Measurements from ENCODE around the gene TBC1D16.

TBC1D16 gene

DNA sequence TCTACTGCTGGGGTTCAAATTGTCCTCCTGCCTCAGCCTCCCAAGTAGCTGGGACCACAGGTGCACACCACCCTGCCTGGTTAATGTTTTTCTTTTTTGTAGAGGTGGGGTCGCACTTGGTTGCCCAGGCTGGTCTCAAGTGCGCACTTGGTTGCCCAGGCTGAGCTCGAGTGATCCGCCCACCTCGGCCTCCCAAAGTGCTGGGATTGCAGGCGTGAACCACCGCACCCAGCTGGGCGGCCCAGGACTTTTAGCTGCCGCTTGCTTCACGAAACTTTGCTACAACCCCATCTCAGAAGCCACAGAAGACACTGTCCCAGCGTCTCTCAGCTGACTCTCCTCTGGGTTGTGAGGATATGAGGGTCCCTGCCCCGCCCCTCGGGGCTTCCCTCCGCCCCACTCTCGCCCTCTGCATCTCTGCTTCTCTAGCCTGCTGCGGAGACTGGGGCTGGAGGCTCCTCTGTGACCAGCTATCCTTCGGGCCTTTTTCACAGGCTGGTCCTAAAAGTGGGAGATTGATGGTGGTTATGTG lies 147.6 kb downstream of the TBC1D16 start:
- TF ChIP-seq FOXP2 (optimal IDR thresholded peaks at IDR 0.05; ENCODE audit: control extremely low read depth, extremely low read length, insufficient read depth) (no peak), EZH2 (IDR thresholded peaks at IDR 0.05) (no peak), POLR2AphosphoS5 (IDR thresholded peaks at IDR 0.05; ENCODE audit: borderline replicate concordance, low read depth, low read length) (no peak)
- H3K36me3 ChIP-seq (ENCODE audit: insufficient read depth, low read length): no peaks in the 10 kb centered on the region
- no peak for DNase-seq (ENCODE audit: low read depth, low spot score)
- no peak overlapping the region for H3K9ac ChIP-seq (ENCODE audit: insufficient read length)
- H3K27ac ChIP-seq: no peak overlapping the region
- H3K9me3 ChIP-seq (ENCODE audit: low read depth, low read length): no peaks in the 10 kb centered on the region
- no peak overlapping the region for H3K4me3 ChIP-seq

DNA sequence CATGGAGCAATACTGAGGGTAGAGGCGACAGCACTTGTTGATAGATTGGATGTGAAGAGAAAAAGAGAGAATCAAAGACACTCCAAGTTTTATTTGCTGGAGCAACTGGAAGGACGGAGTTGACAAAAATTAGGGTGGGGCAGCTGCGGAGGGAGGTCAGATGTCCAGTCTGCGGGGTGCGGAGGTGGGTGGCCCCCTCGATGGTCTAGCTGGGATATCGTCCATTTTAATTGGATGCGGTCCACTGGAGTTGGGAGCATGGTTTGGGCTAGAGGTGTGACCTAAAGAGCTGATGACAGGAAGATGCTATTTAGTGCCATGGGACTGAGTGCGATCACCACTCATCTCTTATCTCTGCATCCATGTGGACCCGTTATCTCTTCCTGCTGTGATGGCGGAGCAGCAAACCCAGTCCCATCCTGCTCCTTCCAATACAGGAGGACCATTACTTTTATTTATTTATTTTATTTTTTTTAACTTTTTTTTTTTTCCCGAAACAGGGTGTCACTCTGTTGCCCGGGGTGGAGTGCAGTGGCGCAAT lies 148.2 kb downstream of the TBC1D16 start:
- Histone ChIP-seq H3K27ac (no peak overlapping the region), H3K36me3 (ENCODE audit: insufficient read depth, low read length) (no peaks in the 10 kb centered on the region), H3K9ac (ENCODE audit: insufficient read length) (no peak overlapping the region), H3K9me3 (ENCODE audit: low read depth, low read length) (no peaks in the 10 kb centered on the region), H3K4me3 (no peak overlapping the region)
- no peak for TF ChIP-seq POLR2AphosphoS5 (IDR thresholded peaks at IDR 0.05; ENCODE audit: borderline replicate concordance, low read depth, low read length)
- no peak for TF ChIP-seq FOXP2 (optimal IDR thresholded peaks at IDR 0.05; ENCODE audit: control extremely low read depth, extremely low read length, insufficient read depth)
- DNase-seq (ENCODE audit: low read depth, low spot score): no peak

DNA sequence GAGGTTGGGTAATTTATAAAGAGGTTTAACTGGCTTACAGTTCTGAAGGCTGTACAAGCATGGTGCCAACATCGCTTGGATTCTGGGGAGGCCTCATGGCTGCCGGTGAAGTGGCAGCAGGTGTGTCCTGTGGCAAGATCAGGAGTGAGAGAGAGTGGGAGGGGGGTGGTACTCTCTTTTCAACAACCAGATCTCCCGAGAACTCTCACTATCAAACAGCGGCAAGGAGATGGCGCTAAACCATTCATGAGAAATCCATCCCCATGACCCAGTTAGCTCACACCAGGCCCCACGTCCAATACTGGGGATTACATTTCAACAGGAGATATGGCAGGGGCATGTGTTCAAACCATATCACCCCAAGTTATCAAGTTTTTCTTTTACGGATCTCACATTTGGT lies 152.5 kb downstream of the TBC1D16 start:
- Histone ChIP-seq H3K27ac (no peak overlapping the region), H3K9ac (ENCODE audit: insufficient read length) (no peak overlapping the region), H3K4me3 (no peak overlapping the region), H3K9me3 (ENCODE audit: low read depth, low read length) (no peaks in the 10 kb centered on the region), H3K36me3 (ENCODE audit: insufficient read depth, low read length) (no peaks in the 10 kb centered on the region)
- no peak for DNase-seq (ENCODE audit: low read depth, low spot score)
- TF ChIP-seq POLR2AphosphoS5 (IDR thresholded peaks at IDR 0.05; ENCODE audit: borderline replicate concordance, low read depth, low read length) (no peak), EZH2 (IDR thresholded peaks at IDR 0.05) (no peak), FOXP2 (optimal IDR thresholded peaks at IDR 0.05; ENCODE audit: control extremely low read depth, extremely low read length, insufficient read depth) (no peak)

Measured in SK-N-MC (cell line).